CD8-positive, alpha-beta memory T cell (primary cell): ENCODE results near the gene SERINC2. TPM values are rescaled to one million over a fixed set of nuclear protein-coding genes. Genes with fewer than 3 reads are reported as not detected.
A peak's percentile ranks its signal among the peaks of the same experiment; 100 is the strongest.
"Not testable (repeated sequence)": the region's sequence is repeated elsewhere in the genome, so short reads cannot be mapped to it uniquely, and the experiment has no call there.

Experiments used
- CTCF ChIA-PET: fragments of 350-600 bp; sonication (Branson Sonifier 250); formaldehyde crosslinking; loops from one replicate; lab custom pipeline; 2021; ENCODE audit warnings: antibody characterized with exemption; lab: Charles Lee
- POLR2A ChIA-PET: fragments of 350-600 bp; sonication (Branson Sonifier 250); formaldehyde crosslinking; loops from one replicate; lab custom pipeline; 2021; ENCODE audit warnings: antibody characterized with exemption; lab: Charles Lee
- DNase-seq, 5 donors: peaks; one replicate each; pipeline versions ENCODE4 v3.0.0 to v3.0.0-alpha.2; 2020 to 2022; ENCODE audit warnings: mixed read lengths in 1 of 5
- H3K27ac ChIP-seq: one replicate; pipeline ENCODE4 v1.7.0; 2013; ENCODE audit warnings: low read depth, mild to moderate bottlenecking, low read length, moderate library complexity
- H3K27me3 ChIP-seq: 2 replicates; pipeline ENCODE4 v1.7.0; 2013; ENCODE audit warnings: low read length, mild to moderate bottlenecking; ENCODE audit not compliant: insufficient read depth, poor library complexity, severe bottlenecking
- H3K36me3 ChIP-seq: 2 replicates; pipeline ENCODE4 v1.7.0; 2013; ENCODE audit warnings: mild to moderate bottlenecking, low read length, moderate library complexity; ENCODE audit not compliant: insufficient read depth
- H3K4me1 ChIP-seq: 2 replicates; pipeline ENCODE4 v1.7.0; 2013; ENCODE audit warnings: mild to moderate bottlenecking, low read length, moderate library complexity; ENCODE audit not compliant: insufficient read depth
- H3K4me3 ChIP-seq: 2 replicates; pipeline ENCODE4 v1.7.0; 2013; ENCODE audit warnings: mild to moderate bottlenecking, low read length
- H3K9me3 ChIP-seq: 2 replicates; pipeline ENCODE4 v1.7.0; 2013; ENCODE audit warnings: mild to moderate bottlenecking, low read length
- H3K27ac Mint-ChIP-seq, 8 donors: one replicate each; pipeline ENCODE4 v1.8.0; 2020 to 2021; ENCODE audit warnings: mixed read lengths in 8 of 8, mild to moderate bottlenecking in 6 of 8, inconsistent platforms in 3 of 8, moderate library complexity in 3 of 8
- H3K27me3 Mint-ChIP-seq, 2 donors: one replicate each; pipeline ENCODE4 v1.8.0; 2020 to 2021; ENCODE audit warnings: mixed read lengths in 2 of 2, mild to moderate bottlenecking in 1 of 2, moderate library complexity in 1 of 2
- H3K36me3 Mint-ChIP-seq, 3 donors: one replicate each; pipeline ENCODE4 v1.8.0; 2020 to 2021; ENCODE audit warnings: mixed read lengths in 3 of 3, inconsistent platforms in 1 of 3, mild to moderate bottlenecking in 1 of 3
- H3K4me1 Mint-ChIP-seq, 3 donors: one replicate each; pipeline ENCODE4 v1.8.0; 2020 to 2021; ENCODE audit warnings: mixed read lengths in 3 of 3, inconsistent platforms in 1 of 3, mild to moderate bottlenecking in 1 of 3
- H3K4me3 Mint-ChIP-seq, 7 donors: one replicate each; pipeline ENCODE4 v1.8.0; 2020 to 2021; ENCODE audit warnings: mixed read lengths in 7 of 7, mild to moderate bottlenecking in 6 of 7, moderate library complexity in 4 of 7, inconsistent platforms in 2 of 7
- H3K9me3 Mint-ChIP-seq, 5 donors: one replicate each; pipeline ENCODE4 v1.8.0; 2020 to 2022; ENCODE audit warnings: mixed read lengths in 5 of 5, mild to moderate bottlenecking in 3 of 5, moderate library complexity in 2 of 5, inconsistent platforms in 1 of 5
- polyA plus RNA-seq: library from polyadenylated mRNA; unstranded; fragments of 300-500 nt; fragmentation: Illumina TruSeq; gene quantifications from one replicate; pipeline ENCODE4 v1.2.3, GENCODE V29; 2021
- total RNA-seq, 2 experiments: library from RNA; stranded (reverse); gene quantifications; one replicate each; pipeline ENCODE4 v1.2.3, GENCODE V29; 2021

The SERINC2 gene
- total and polyA plus RNA-seq, 3 experiments from 2014 or later = 0.11 to 0.31 TPM; not detected in 1

DNA sequence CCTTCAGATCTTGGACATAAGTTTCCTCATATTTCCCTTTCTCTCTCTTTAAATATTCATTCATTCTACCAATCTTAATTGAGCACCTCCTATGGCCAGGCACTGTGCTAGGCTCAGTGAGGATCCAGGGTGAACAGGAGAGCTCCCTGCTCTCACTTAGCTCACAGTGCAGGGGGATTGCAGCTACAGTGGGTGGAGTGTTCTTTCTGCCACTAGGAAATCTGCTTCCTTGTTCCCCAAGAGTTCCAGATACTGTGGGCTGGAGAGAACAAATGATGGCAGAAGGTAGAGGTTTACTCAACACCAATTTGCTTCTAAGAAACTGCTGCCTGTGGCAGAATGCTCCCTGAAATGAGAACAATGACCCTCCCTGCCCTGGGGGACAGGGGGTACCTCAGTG, 35.0 kb upstream of the SERINC2 start:
- no peak for DNase-seq
- Histone ChIP-seq H3K4me3 (no peak overlapping the region), H3K9me3 (no peaks in the 10 kb centered on the region), H3K4me1 (peaks cover 4% of the 10 kb centered on the region), H3K27me3 (no peaks in the 10 kb centered on the region), H3K36me3 (no peaks in the 10 kb centered on the region), H3K27ac (no peak overlapping the region)
- no peaks in the 10 kb centered on the region for H3K9me3 Mint-ChIP-seq
- H3K4me1 Mint-ChIP-seq = peaks cover 9 to 10% (median 10%) of the 10 kb centered on the region in 3 donors
- ChIA-PET POLR2A (no interaction called here), CTCF (no interaction called here)
- H3K36me3 Mint-ChIP-seq = no peaks in the 10 kb centered on the region
- H3K27ac Mint-ChIP-seq = peak overlapping the region in 1 of 8 donors; percentile 51
- peaks cover 14 to 17% of the 10 kb centered on the region in 2 donors for H3K27me3 Mint-ChIP-seq
- H3K4me3 Mint-ChIP-seq = no peak overlapping the region

DNA sequence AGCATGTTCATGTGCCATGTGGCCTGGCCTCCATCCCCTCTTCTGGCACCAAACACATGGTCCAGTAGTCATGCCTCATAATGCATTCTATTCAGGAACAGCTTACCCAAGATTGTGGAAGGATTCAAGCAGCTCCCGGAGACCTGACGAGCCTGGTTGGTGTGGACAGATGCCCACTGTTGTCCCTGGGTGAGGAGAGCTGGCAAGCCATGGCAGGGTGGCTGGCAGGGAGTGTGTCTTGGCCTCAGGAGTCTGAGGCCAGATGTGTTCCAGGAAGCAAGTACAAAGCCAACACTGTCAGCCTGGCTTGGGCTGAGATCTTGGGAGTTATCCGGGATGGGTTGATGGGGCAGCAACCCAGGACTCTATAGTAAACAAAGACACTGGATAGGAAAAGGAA, 32.8 kb upstream of the SERINC2 start:
- Mint-ChIP-seq H3K9me3 (no peaks in the 10 kb centered on the region), H3K4me3 (no peak overlapping the region), H3K27ac (no peak overlapping the region), H3K36me3 (no peaks in the 10 kb centered on the region), H3K27me3 (peaks cover 24 to 33% of the 10 kb centered on the region in 2 donors), H3K4me1 (no peaks in the 10 kb centered on the region)
- CTCF ChIA-PET = no interaction called here
- no peak overlapping the region for H3K27ac ChIP-seq
- H3K36me3 ChIP-seq = no peaks in the 10 kb centered on the region
- DNase-seq = no peak
- H3K9me3 ChIP-seq = no peaks in the 10 kb centered on the region
- no peak overlapping the region for H3K4me3 ChIP-seq
- POLR2A ChIA-PET = no interaction called here
- peaks cover 2% of the 10 kb centered on the region for H3K27me3 ChIP-seq
- H3K4me1 ChIP-seq = no peaks in the 10 kb centered on the region

GRCh38 chr1:31381394-31382294, 31.4 kb upstream of the SERINC2 start:
- no peak for DNase-seq
- Mint-ChIP-seq H3K4me3 (no peak overlapping the region), H3K27ac (no peak overlapping the region), H3K27me3 (peaks cover 29 to 48% of the 10 kb centered on the region in 2 donors), H3K9me3 (no peaks in the 10 kb centered on the region), H3K4me1 (no peaks in the 10 kb centered on the region), H3K36me3 (no peaks in the 10 kb centered on the region)
- H3K27me3 ChIP-seq = peaks cover 14% of the 10 kb centered on the region
- CTCF ChIA-PET = no interaction called here
- H3K4me1 ChIP-seq = no peaks in the 10 kb centered on the region
- H3K9me3 ChIP-seq = no peaks in the 10 kb centered on the region
- no peak overlapping the region for H3K4me3 ChIP-seq
- POLR2A ChIA-PET = no interaction called here
- no peak overlapping the region for H3K27ac ChIP-seq
- no peaks in the 10 kb centered on the region for H3K36me3 ChIP-seq

DNA sequence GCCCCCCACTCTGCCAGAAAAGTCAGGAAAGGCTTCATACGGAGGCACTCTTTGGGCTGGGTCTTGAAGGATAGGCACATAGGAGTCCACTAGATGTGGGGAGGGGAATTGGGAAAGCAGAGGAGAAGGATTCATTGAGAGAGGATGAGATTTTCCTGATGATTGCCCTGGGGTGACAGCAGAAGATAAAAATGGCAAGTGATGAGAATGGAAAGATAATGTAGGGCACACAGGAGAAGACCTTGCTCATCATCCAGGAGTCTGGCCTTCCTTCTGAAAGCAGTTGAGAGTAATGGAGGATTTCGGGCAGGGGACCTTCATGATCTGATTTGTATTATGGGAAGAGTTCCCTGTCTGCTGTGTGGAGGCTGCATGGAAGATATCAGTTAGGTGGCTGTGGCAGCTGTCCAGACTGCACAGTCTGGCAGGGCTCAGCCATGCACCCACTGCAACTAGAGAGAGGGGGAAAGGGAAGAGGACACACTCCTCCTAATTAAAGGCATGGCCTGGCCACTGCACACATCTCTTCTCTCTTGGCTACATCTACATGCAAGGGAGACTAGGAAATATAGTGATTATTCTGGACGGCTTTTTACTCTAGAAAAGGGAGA, 30.5 kb upstream of the SERINC2 start:
- H3K27ac ChIP-seq = no peak overlapping the region
- DNase-seq = no peak
- H3K36me3 ChIP-seq = no peaks in the 10 kb centered on the region
- CTCF ChIA-PET = interaction anchor here (1.5 kb wide), 1 partner anchor 13 kb away, joined by 4 read pairs; no protein-coding TSS in a partner anchor
- Mint-ChIP-seq H3K9me3 (no peaks in the 10 kb centered on the region), H3K27me3 (peaks cover 29 to 55% of the 10 kb centered on the region in 2 donors), H3K27ac (no peak overlapping the region), H3K4me3 (no peak overlapping the region), H3K4me1 (no peaks in the 10 kb centered on the region), H3K36me3 (no peaks in the 10 kb centered on the region)
- H3K4me3 ChIP-seq = no peak overlapping the region
- H3K27me3 ChIP-seq = peaks cover 14% of the 10 kb centered on the region
- no peaks in the 10 kb centered on the region for H3K4me1 ChIP-seq
- POLR2A ChIA-PET = no interaction called here
- no peaks in the 10 kb centered on the region for H3K9me3 ChIP-seq

DNA sequence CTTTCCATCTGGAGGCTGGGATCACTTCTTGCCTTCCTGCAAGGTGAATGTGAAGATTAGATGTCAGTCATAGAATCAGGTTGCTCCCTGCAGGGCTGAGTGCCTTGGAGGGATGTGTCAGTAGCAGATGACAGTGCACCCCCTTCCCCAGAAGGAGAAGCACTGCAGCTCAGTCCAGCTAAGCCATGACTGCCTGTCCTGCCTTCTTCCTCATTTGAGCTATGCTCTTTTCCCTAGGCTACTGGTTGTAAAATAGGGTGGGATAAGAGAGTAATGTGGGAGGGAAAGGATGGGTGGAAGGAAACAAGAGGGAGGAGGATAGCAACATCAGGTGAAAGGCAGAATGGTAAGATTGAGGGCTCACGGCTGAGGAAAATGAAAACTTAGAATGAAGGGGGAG, 29.0 kb upstream of the SERINC2 start:
- no peaks in the 10 kb centered on the region for H3K4me1 Mint-ChIP-seq
- H3K9me3 Mint-ChIP-seq = no peaks in the 10 kb centered on the region
- no peak overlapping the region for H3K4me3 Mint-ChIP-seq
- Histone ChIP-seq H3K27me3 (peaks cover 14% of the 10 kb centered on the region), H3K9me3 (no peaks in the 10 kb centered on the region), H3K27ac (no peak overlapping the region), H3K4me3 (no peak overlapping the region), H3K36me3 (no peaks in the 10 kb centered on the region), H3K4me1 (no peaks in the 10 kb centered on the region)
- H3K36me3 Mint-ChIP-seq = no peaks in the 10 kb centered on the region
- ChIA-PET POLR2A (interaction anchor here (0.6 kb wide), 1 partner anchor 10 kb away, joined by 4 read pairs; no protein-coding TSS in a partner anchor), CTCF (interaction anchor here (1.5 kb wide), 1 partner anchor 11 kb away, joined by 4 read pairs; no protein-coding TSS in a partner anchor)
- no peak for DNase-seq
- peaks cover 29 to 59% of the 10 kb centered on the region in 2 donors for H3K27me3 Mint-ChIP-seq
- no peak overlapping the region for H3K27ac Mint-ChIP-seq

DNA sequence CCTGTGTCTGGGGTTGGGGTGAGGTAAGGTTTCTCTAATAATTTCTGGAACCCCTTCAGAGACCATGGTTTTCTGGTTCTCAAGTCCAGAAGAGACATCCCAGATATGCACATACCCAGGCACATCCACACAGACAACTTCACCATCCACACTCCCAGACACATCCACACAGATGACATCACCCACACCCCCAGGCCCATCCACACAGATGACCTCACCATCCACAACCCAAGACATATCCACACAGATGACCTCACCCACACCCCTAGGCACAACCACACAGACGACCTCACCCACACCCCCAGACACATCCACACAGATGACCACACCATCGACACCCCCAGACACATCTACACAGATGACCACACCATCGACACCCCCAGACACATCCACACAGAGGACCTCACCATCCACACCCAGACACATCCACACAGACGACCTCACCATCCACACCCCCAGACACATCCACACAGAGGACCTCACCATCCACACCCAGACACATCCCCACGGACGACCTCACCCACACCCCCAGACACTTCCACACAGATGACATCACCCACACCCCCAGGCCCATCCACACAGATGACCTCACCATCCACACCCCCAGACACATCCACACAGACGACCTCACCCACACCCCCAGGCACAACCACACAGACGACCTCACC, 26.3 kb upstream of the SERINC2 start:
- not testable (repeated sequence) for H3K36me3 Mint-ChIP-seq, H3K4me1 Mint-ChIP-seq

DNA sequence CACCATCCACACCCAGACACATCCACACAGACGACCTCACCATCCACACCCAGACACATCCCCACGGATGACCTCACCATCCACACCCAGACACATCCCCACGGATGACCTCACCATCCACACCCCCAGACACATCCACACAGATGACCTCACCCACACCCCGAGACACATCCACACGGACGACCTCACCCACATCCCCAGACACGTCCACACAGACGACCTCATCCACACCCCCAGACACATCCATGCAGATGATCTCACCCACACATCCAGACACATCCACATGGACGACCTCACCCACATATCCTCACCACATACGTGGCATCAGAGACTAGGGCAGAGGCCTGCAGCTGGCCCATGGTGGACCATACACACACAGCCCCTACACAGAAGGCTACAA, 25.4 kb upstream of the SERINC2 start:
- CTCF ChIA-PET = no interaction called here
- H3K4me3 Mint-ChIP-seq = no peak overlapping the region
- POLR2A ChIA-PET = no interaction called here
- no peaks in the 10 kb centered on the region for H3K9me3 ChIP-seq
- H3K4me1 ChIP-seq = no peaks in the 10 kb centered on the region
- peaks cover 18 to 46% of the 10 kb centered on the region in 2 donors for H3K27me3 Mint-ChIP-seq
- H3K4me1 Mint-ChIP-seq = no peaks in the 10 kb centered on the region
- H3K9me3 Mint-ChIP-seq = no peaks in the 10 kb centered on the region
- H3K27ac ChIP-seq = no peak overlapping the region
- H3K27ac Mint-ChIP-seq = peak overlapping the region in 1 of 8 donors; percentile 47
- no peaks in the 10 kb centered on the region for H3K36me3 ChIP-seq
- no peaks in the 10 kb centered on the region for H3K36me3 Mint-ChIP-seq
- H3K4me3 ChIP-seq = no peak overlapping the region
- DNase-seq = no peak
- H3K27me3 ChIP-seq = peaks cover 14% of the 10 kb centered on the region

More for the DNA sequence above, 26.3 kb upstream of the SERINC2 start:
- peaks cover 14% of the 10 kb centered on the region for H3K27me3 ChIP-seq
- H3K36me3 ChIP-seq, H3K27ac Mint-ChIP-seq, DNase-seq, H3K27ac ChIP-seq, H3K9me3 ChIP-seq, H3K4me1 ChIP-seq, H3K9me3 Mint-ChIP-seq, POLR2A ChIA-PET, H3K4me3 Mint-ChIP-seq, H3K4me3 ChIP-seq: not testable (repeated sequence)
- H3K27me3 Mint-ChIP-seq = peaks cover 27 to 53% of the 10 kb centered on the region in 2 donors
- CTCF ChIA-PET = interaction anchor here (0.8 kb wide), 1 partner anchor 9 kb away, joined by 3 read pairs; no protein-coding TSS in a partner anchor
